GM18499 (cell line): Measurements from ENCODE around the gene IL10.
"Not testable (repeated sequence)": the region's sequence is repeated elsewhere in the genome, so short reads cannot be mapped to it uniquely, and the experiment has no call there.

Source experiments
- ATAC-seq: cut with Tn5 transposase; IDR thresholded peaks from one replicate; pipeline ENCODE4 v1.9.1; 2021; ENCODE audit warnings: moderate number of reproducible peaks; ENCODE audit not compliant: insufficient read depth, unreplicated experiment

The IL10 gene

DNA sequence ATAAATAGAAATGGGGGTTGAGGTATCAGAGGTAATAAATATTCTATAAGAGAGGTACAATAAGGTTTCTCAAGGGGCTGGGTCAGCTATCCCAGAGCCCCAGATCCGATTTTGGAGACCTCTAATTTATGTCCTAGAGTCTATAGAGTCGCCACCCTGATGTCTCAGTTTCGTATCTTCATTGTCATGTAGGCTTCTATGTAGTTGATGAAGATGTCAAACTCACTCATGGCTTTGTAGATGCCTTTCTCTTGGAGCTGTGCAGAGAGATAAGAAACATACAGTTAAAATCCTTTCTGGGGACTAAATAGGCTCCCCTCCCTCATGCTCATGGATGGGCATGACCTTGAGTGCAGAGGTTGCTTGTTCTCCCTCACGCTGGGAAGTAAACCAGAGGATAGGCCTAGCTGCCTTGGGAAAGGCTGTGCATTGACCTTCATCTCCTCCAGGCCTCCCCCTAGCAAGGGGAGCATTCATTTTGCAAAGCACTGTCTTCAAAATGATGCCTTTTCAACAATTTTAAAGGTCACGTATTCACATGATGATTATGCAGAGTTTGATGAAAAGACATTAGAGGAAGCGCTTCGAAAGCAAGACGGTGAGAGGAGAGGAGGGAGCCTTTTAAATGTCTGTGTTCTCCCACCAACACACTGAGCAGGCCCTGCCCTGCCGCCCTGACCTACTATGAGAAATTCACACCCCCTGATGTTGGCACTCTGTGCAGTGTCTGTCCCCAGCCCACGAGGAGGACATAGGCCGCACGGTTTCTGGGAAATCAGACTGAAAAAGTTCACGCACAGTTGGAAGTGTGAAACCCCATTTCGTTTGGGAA, 3.6 kb downstream of the IL10 start:
- no peak for ATAC-seq

DNA sequence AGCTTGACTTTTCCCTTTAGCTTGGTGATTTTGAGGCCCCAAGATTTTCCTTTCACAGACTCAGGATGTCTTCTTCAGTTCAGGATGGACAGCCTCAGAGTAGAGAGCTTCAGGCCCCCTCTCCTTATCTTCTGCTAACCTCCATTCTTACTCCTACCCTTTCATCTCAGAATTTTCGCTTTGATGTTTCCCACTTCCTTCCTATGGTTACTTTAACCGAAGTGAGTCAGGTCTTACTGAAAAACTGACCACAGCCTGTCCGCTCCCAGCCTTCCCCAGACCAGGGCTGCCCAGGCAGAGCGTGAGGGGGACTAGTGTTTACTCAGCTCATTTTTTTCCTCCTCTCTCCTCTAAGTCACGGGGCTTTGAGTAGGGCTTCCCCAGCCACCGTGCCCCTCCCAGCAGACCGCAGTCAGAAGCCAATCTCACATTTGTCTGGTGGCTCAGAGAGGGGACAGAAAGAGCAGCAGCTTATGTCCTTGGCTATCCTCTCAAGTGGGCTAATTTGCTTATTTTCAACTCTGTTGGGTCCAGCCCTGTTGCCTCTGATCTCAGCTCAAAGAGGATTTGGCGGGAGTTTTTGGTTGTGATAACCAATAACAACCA, 5.9 kb downstream of the IL10 start:
- ATAC-seq: peak; percentile 27

DNA sequence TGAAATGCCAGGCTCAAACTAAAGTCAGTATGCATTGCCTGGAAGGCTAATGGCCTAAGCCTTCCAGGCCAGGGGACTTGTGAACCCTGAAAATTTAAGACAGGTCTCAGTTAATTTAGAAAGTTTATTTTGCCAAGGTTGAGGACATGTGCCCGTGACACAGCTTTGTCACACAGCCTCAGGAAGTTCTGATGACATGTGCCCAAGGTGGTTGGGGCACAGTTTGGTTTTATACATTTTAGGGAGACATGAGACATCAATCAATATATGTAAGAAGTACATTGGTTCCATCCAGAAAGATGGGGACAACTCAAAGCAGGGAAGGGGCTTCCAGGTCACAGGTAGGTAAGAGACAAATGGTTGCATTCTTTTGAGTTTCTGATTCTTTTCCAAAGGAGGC, 6.5 kb downstream of the IL10 start:
- not testable (repeated sequence) for ATAC-seq

DNA sequence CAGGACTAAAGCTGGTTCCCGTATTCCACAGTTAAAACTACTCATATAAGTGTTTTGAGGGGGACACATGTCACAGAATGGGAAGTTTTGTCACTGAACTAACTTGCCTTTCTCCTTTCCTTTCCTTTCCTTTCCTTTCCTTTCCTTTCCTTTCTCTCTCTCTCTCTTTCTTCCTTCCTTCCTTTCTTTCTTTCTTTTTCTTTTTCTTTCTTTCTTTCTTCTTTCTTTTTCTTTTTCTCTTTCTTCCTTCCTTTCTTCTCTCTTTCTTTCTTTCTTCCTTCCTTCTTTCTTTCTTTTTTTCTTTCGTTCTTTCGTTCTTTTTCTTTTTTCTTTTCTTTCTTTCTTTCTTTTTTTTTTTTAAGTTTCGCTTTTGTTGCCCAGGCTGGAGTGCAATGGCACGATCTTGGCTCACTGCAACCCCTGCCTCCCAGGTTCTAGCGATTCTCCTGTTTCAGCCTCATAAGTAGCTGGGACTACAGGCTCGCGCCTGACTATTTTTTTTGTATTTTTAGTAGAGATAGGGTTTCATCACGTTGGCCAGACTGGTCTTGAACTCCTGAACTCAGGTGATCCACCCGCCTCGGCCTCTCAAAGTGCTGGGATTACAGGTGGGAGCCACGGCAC, 9.4 kb downstream of the IL10 start:
- not testable (repeated sequence) for ATAC-seq

DNA sequence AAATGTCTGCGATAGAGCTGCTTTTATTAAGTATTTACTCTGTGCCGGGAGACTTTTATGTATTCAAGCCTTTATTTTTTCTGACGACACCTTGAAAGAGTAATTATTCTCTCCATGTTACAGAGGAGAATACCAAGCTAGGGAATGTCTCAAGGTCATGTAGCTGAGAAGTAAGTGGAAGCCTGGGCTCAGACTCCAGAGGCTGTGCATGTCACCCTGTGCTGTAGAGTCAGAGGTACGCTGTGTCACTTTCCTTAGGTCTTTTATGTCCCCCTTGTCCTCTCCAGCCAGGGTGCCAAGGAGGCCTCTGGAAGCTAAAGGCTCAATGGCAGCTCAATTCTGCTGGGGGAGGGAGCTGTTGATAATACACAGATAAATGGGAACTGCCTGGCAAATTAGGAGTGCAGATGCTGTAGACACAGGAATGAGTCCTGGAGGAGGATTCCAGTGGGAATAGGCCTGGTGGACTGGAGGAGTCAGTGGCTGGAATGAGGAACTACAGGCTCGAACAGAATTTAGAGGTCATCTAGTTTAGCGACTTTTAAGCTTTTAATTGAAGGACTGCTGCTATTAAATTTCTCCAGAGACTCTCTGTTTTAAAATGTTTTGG, 11.0 kb downstream of the IL10 start:
- ATAC-seq: no peak

DNA sequence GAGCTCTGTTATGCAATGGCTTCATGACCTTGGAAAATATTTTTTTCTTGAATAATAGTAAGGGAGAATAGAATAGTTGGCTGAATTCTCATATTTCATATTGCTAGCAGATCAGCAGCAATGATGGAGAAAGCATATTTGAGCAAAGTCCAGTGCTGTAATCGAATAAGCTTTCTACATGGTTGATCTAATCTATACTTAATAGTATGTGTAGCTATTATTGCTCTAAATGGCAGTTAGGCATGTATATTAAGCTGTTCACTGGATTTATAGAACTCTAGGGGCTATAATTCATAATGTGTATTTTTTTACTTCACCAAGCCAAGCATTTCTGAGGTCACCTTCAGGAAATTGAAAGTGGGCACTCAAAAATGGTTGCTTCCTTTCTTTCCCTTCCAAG, 11.7 kb downstream of the IL10 start:
- ATAC-seq: no peak

DNA sequence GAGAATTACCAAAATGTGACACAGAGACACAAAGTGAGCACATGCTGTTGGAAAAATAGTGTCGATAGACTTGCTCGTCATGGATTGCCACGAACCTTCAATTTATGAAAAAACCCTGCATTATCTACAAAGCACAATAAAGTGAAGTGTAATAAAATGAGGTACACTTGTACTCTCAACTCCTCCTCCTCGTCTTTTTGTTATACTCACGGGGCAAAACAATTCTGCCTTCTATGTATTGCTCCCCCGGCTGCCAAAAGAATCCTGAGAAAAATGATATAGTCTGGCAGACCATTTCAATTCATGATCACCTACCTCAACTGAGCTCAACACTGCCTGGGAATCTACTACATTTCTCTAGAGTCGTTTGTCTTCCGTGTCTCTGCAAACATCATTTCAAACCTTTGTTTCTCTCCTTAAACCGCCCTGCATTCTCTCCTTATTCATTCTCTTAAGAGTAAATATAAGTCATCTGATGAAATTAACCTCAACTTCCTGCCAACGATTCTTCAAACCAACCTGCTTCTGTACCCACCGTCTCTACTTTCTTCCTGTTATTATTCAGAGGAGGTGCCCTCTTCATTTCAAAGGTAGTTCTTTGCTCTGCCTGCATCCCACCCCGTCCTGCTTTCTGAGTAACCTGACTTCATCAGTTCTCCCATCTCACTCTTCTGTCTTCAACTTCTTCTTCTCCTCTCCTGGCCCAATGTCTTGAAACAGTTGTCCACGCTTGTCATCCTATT, 14.6 kb downstream of the IL10 start:
- ATAC-seq: no peak

DNA sequence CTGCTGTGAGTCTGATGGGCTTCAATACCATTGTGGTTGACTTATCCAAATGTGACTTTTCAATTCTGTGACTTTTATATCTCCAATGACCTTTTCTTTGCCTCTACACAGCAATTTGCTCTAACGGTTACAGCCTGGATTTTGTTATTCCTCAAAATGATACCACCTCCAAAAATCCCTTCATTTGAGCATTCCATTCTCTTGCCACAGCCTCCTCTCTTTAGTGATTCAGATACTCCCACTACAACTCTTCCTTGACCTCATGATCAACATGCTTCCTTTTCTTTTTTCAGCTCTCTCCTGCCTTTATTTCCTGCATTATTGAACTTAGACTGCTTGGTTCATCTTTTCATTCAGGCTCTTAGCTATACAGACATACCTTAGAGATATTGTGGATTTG, 18.3 kb downstream of the IL10 start:
- no peak for ATAC-seq

DNA sequence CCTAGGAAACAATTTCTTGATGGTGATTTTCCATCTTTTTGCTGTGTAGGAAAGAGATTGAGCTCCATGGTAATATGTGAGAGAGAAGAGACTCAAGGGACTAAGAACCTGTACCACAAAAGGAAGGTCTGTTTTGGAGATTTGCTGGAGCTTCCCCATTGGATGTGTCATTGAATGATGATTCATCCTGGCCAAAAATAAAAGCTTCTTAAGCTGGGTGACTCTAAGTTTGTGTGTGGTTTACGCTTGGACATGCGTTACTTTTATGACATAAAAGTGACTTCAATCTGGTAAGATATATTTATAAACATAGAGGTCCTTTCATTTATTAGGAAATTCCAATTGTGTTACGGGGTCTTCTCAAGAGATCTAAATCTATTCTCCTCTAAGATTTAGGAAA, 19.2 kb downstream of the IL10 start:
- ATAC-seq: no peak

DNA sequence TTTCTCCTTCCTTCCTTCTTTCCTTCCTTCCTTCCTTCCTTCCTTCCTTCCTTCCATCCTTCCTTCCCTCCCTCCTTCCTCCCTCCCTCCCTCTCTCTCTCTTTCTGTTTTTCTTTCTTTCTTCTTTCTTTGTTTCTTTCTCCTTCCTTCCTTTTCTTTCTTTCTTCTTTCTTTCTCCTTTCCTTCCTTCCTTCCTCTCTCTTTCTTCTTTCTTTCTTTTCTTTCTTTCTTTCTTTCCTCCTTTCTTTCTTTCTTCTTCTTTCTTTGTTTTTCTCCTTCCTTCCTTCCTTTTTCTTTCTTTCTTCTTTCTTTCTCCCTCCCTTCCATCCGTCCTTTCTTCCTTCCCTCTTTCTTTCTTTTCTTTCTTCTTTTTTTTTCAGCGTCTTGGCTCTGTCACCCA, 19.8 kb downstream of the IL10 start:
- ATAC-seq: no peak

DNA sequence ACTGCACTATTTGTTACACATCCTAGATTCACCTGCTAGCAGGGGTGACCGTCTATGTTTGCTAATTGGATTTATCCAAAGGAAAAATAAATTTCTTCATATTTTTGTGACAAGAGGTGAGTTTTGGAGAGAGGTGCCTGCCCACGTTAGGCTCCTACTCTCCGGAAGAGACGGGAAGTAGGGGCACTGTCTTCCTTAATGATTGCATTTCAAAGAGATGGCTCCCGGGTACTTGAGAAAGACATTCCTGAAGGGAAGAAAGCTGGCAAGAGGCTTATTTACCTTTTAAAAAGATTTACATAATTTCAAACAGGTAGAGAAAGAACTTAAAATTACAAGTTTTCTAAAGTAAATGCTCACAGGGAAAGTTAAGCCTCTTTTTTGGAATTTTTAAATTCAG, 20.4 kb downstream of the IL10 start:
- ATAC-seq: no peak

DNA sequence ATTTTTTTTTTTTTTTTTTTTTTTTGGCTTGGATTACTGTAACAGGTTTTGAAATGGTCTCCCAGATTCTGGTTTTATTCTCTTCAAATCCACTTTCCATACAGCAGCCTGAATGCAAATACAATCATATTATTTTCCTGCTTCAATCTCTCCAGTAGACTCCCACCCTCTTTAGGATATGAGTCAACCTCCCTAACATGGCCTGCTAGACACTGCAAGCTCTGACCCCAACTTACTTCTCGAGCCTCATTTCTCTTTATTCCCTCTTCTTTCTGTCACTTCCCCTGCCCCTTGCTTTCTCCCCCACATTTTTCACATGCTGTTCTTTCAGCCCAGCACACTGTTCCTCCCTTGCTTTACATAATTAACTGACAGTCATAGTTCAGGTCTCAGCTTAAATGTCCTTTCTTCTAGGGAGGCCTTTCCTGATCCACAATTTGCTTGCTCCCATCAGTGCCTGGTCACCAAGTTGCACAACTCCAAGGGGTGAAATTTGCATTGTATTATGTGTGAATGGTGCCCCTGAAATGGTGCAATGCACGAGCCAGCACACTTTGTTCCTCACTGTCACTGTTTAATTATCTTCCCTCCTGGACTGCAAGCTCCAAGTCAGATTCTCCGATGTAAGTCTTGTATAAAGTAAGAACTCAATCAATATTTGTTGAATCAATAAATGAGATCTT, 23.8 kb downstream of the IL10 start:
- ATAC-seq: no peak

DNA sequence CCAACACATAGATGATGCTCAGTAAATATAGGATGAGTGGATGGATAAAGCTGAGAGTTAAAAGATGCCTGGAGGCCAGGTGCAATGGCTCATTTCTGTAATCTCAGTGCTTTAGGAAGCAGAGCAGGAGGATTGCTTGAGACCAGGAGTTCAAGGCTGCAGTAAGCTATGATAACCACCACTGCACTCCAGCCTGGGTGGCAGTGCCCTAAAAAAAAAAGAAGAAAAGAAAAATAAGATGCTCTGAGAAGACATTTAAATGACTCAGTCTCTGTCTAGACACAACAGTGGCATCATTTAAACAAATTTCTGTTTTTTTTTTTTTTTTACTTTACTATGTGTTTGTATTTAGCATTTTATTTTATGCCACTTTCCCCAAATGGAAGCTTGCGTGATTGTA, 27.0 kb downstream of the IL10 start:
- ATAC-seq: no peak

DNA sequence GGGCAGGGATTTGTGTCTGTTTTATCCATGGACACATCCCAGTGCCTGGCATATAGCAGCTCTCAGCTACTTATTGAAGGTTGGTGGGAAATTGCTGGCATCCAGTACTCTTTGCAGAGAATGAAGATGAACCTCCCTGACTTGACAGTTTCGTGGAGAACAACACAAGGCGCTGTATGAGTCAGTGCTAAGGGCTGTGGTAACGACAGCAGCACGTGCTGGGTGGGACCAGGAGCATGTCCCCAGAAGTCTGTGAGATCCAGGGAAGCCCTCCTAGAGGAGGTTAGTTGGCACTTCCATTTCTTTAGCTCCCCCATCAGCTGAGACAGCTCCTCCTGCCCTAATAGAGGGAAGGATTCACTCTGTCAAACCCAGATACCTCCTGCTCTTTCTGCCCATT, 27.6 kb downstream of the IL10 start:
- no peak for ATAC-seq

DNA sequence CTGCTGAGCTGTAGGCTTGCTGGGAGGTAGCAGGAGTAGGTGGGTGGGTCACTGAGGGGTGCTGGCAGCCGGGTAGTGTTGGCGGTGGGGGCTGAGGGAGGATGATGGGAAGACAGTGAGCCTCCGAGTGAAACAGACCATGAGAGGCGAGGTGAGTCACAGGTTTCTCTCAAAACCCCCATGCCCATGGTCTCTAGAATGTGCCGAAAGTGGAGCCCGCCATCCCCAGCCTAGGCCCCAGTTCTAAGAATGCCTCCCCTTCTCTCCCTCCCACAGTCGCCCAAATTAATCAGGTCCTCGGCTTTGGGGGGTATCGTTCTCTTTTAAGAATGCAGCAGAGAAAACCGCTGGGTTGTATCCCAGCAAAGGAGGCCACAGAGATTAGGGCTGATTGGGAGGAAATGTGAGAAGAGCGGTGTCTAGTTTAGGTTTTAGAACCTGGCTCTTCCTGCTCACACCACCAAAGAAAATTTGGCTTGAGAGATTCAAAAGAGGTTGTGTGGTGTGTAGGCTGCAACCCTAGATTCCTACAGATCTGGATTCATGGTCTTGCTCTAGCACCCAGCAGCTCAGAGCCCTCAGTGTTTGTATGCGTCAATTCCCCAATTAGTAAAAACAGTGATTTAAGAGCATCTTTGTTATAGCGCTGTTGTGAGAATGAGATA, 29.4 kb downstream of the IL10 start:
- no peak for ATAC-seq

DNA sequence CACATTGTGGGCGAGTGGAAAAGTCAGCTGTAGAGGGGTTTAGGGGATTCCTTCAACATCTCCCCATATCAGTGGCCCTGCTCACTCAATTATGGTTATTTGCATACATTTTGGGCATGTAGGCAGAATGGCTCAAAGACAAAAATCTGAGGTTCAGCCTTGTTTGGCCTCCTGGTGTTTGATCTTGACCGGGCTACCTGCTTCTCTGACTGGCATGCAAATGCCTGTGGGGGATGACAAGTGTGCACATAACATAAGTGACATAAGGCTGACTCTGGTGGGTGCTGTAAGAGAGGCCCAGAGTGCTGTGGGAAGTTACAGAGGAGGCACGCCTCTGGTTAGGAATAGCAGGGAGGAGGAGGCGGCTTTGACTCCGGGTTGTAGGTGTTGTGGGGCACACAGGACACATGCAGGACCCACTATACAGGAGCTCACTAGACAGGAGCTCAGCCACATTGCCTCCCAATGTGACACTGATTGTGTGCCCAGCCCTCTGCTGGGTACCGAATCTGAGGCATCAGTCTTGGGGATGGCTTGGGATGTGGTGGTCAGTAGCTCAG, 31.1 kb downstream of the IL10 start:
- ATAC-seq: no peak

DNA sequence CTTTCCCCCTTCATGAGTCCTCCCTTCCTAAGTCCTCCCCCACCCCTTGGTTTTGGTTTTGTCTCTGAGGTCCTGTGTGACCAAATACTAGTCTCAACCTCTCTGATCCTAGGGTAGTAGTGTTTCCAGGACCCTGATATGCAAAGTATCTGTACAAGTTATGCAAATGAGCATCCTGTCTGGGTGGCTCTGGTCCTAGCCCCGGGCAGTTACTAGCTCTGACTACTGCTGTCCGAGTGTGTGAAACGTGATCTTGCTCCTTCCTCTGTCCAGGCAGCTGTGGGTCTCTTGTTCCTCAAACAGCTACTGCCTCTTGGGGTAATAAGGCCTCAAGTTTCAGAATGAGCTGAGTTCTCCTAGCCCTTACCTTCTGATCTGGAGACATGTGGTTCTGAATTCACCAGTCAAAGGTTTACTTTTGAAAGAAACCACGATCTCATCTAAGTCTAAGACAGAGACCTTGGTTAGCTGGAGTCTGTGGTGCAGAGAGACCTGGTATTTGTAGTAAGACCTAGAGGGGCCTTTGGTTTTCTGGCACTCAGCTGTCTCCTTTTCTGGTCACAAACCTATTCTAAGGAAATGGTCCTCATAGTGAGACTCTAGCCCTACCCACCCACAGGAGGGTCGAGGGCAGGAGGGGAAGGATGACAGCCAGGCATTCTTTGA, 32.8 kb downstream of the IL10 start:
- peak; percentile 66 for ATAC-seq
